ENCODE measurements around the gene ZC3H4. TPM values are rescaled to one million over a fixed set of nuclear protein-coding genes. Genes with fewer than 3 reads are reported as not detected.

ZC3H4 gene
- polyA plus RNA-seq, 1 donor: 27.4 TPM

DNA sequence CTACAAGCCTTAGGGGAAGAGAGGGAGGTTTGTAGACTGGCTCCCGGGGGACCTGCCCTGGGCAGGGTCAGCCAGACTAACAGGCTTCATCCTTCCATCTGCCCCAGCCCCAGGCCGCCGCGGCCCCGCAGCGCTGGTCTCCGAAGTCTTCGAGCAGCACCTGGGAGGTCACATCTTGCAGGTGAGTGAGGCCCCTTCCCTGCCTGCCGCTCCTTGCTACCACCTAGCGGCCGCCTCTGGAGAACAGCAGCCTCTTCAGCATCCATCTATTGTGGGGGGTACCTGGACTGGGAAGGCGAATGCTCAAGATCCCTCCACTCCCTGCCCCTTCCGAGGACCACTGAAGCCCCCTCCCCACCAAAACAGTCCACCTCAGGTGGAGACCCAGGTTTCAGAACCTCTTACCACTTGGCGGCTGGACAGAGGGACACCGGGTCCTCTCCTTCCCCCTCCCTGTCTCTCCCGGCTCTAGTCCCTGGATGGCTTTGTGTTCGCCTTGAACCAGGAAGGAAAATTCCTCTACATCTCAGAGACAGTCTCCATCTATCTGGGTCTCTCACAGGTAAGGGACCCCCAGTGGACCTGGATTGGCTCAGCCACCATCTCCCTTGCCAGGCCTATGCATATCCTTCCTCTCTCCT, 81.3 kb downstream of the ZC3H4 start:
- H3K27ac ChIP-seq (ENCODE audit: low read length): no peak overlapping the region
- H3K36me3 ChIP-seq (ENCODE audit: control insufficient read depth, insufficient read depth, low read length): no peaks in the 10 kb centered on the region
- no peaks in the 10 kb centered on the region for H3K9me3 ChIP-seq (ENCODE audit: control insufficient read depth, low read depth, low read length)
- H3K4me1 ChIP-seq (ENCODE audit: control insufficient read depth, insufficient read depth, low read length): peaks cover 11% of the 10 kb centered on the region
- no CpG with 5 or more reads among the region's 17 CpGs for WGBS (ENCODE audit: insufficient coverage, low lambda C conversion rate)
- DNase-seq: peak; percentile 26 to 37
- H3K4me3 ChIP-seq (ENCODE audit: low read length): no peak overlapping the region
- H3K27me3 ChIP-seq (ENCODE audit: control insufficient read depth, insufficient read depth, low read length): peaks cover 30% of the 10 kb centered on the region

GRCh38 chr19:47028195-47028601, 85.4 kb downstream of the ZC3H4 start:
- no peak for DNase-seq
- H3K4me1 ChIP-seq (ENCODE audit: control insufficient read depth, insufficient read depth, low read length): peaks cover 1% of the 10 kb centered on the region
- H3K4me3 ChIP-seq (ENCODE audit: low read length): no peak overlapping the region
- no peak overlapping the region for H3K27ac ChIP-seq (ENCODE audit: low read length)
- WGBS (ENCODE audit: insufficient coverage, low lambda C conversion rate): no CpG with 5 or more reads among the region's 14 CpGs
- no peaks in the 10 kb centered on the region for H3K36me3 ChIP-seq (ENCODE audit: control insufficient read depth, insufficient read depth, low read length)
- peaks cover 3% of the 10 kb centered on the region for H3K9me3 ChIP-seq (ENCODE audit: control insufficient read depth, low read depth, low read length)
- peaks cover 60% of the 10 kb centered on the region for H3K27me3 ChIP-seq (ENCODE audit: control insufficient read depth, insufficient read depth, low read length)

- no peak for DNase-seq
- Histone ChIP-seq H3K4me3 (ENCODE audit: low read length) (no peak overlapping the region), H3K27me3 (ENCODE audit: control insufficient read depth, insufficient read depth, low read length) (peaks cover 66% of the 10 kb centered on the region), H3K36me3 (ENCODE audit: control insufficient read depth, insufficient read depth, low read length) (no peaks in the 10 kb centered on the region), H3K9me3 (ENCODE audit: control insufficient read depth, low read depth, low read length) (peaks cover 3% of the 10 kb centered on the region), H3K4me1 (ENCODE audit: control insufficient read depth, insufficient read depth, low read length) (peaks cover 3% of the 10 kb centered on the region), H3K27ac (ENCODE audit: low read length) (no peak overlapping the region)
- no CpG with 5 or more reads among the region's 12 CpGs for WGBS (ENCODE audit: insufficient coverage, low lambda C conversion rate)
Observed at GRCh38 chr19:47027586-47028088, 85.9 kb downstream of the ZC3H4 start.

- peaks cover 3% of the 10 kb centered on the region for H3K4me1 ChIP-seq (ENCODE audit: control insufficient read depth, insufficient read depth, low read length)
- H3K27me3 ChIP-seq (ENCODE audit: control insufficient read depth, insufficient read depth, low read length): peaks cover 71% of the 10 kb centered on the region
- H3K9me3 ChIP-seq (ENCODE audit: control insufficient read depth, low read depth, low read length): peaks cover 3% of the 10 kb centered on the region
- H3K4me3 ChIP-seq (ENCODE audit: low read length): no peak overlapping the region
- no peak overlapping the region for H3K27ac ChIP-seq (ENCODE audit: low read length)
- WGBS (ENCODE audit: insufficient coverage, low lambda C conversion rate): 100% methylated on average over 1 of the region's 8 CpGs
- no peak for DNase-seq
- no peaks in the 10 kb centered on the region for H3K36me3 ChIP-seq (ENCODE audit: control insufficient read depth, insufficient read depth, low read length)
Observed at GRCh38 chr19:47026889-47027288, 86.7 kb downstream of the ZC3H4 start.

GRCh38 chr19:47026156-47026555, 87.4 kb downstream of the ZC3H4 start:
- no peak overlapping the region for H3K4me3 ChIP-seq (ENCODE audit: low read length)
- H3K27me3 ChIP-seq (ENCODE audit: control insufficient read depth, insufficient read depth, low read length): peaks cover 75% of the 10 kb centered on the region
- H3K27ac ChIP-seq (ENCODE audit: low read length): no peak overlapping the region
- peaks cover 3% of the 10 kb centered on the region for H3K9me3 ChIP-seq (ENCODE audit: control insufficient read depth, low read depth, low read length)
- H3K36me3 ChIP-seq (ENCODE audit: control insufficient read depth, insufficient read depth, low read length): no peaks in the 10 kb centered on the region
- no CpG with 5 or more reads among the region's 2 CpGs for WGBS (ENCODE audit: insufficient coverage, low lambda C conversion rate)
- H3K4me1 ChIP-seq (ENCODE audit: control insufficient read depth, insufficient read depth, low read length): peaks cover 5% of the 10 kb centered on the region
- no peak for DNase-seq

DNA sequence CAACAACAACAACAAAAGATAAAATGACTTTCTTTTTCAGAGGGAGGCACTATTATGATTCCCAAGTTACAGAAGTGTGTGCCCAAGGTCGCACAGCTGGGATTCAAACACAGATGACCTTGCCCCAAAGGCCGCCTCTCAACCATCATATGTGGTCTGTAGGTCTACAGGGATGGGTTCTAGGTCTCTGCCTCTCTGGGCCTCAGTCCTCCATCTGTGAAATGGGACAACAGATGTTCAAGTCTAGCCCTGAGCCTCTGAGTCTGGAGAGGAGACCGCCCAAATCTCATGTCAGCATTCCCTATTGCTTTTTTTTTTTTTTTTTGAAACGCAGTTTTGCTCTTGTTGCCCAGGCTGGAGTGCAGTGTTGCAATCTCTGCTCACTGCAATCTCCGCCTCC, 89.1 kb downstream of the ZC3H4 start:
- no CpG with 5 or more reads among the region's 5 CpGs for WGBS (ENCODE audit: insufficient coverage, low lambda C conversion rate)
- Histone ChIP-seq H3K27ac (ENCODE audit: low read length) (no peak overlapping the region), H3K4me1 (ENCODE audit: control insufficient read depth, insufficient read depth, low read length) (peaks cover 14% of the 10 kb centered on the region), H3K36me3 (ENCODE audit: control insufficient read depth, insufficient read depth, low read length) (no peaks in the 10 kb centered on the region), H3K27me3 (ENCODE audit: control insufficient read depth, insufficient read depth, low read length) (peaks cover 80% of the 10 kb centered on the region), H3K4me3 (ENCODE audit: low read length) (no peak overlapping the region), H3K9me3 (ENCODE audit: control insufficient read depth, low read depth, low read length) (peaks cover 11% of the 10 kb centered on the region)
- DNase-seq: no peak

DNA sequence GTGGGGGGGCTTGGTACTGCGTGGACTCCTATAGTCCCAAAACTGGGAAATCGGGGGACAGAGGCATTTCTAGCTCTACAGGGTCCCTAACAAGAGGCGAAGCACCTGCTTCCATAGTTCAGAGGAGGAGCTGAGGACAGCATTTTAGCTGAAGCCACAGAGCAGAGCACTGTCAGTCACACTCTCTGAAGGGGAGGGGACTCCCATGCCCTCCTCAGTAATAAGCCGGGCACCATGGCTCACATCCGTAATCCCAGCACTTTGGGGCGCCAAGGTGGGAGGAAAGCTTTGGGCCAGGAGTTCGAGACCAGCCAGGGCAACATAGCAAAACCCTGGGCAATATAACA, 90.2 kb downstream of the ZC3H4 start:
- Histone ChIP-seq H3K9me3 (ENCODE audit: control insufficient read depth, low read depth, low read length) (peaks cover 11% of the 10 kb centered on the region), H3K4me1 (ENCODE audit: control insufficient read depth, insufficient read depth, low read length) (peaks cover 14% of the 10 kb centered on the region), H3K36me3 (ENCODE audit: control insufficient read depth, insufficient read depth, low read length) (no peaks in the 10 kb centered on the region), H3K27ac (ENCODE audit: low read length) (no peak overlapping the region), H3K27me3 (ENCODE audit: control insufficient read depth, insufficient read depth, low read length) (peaks cover 83% of the 10 kb centered on the region), H3K4me3 (ENCODE audit: low read length) (no peak overlapping the region)
- DNase-seq: no peak
- WGBS (ENCODE audit: insufficient coverage, low lambda C conversion rate): no CpG with 5 or more reads among the region's 7 CpGs

GRCh38 chr19:47022541-47023447, 90.8 kb downstream of the ZC3H4 start:
- peaks cover 14% of the 10 kb centered on the region for H3K4me1 ChIP-seq (ENCODE audit: control insufficient read depth, insufficient read depth, low read length)
- H3K36me3 ChIP-seq (ENCODE audit: control insufficient read depth, insufficient read depth, low read length): no peaks in the 10 kb centered on the region
- peaks cover 11% of the 10 kb centered on the region for H3K9me3 ChIP-seq (ENCODE audit: control insufficient read depth, low read depth, low read length)
- WGBS (ENCODE audit: insufficient coverage, low lambda C conversion rate): 15% methylated on average over 4 of the region's 33 CpGs
- peaks cover 82% of the 10 kb centered on the region for H3K27me3 ChIP-seq (ENCODE audit: control insufficient read depth, insufficient read depth, low read length)
- DNase-seq: no peak
- no peak overlapping the region for H3K4me3 ChIP-seq (ENCODE audit: low read length)
- no peak overlapping the region for H3K27ac ChIP-seq (ENCODE audit: low read length)

- Histone ChIP-seq H3K9me3 (ENCODE audit: control insufficient read depth, low read depth, low read length) (peaks cover 10% of the 10 kb centered on the region), H3K4me1 (ENCODE audit: control insufficient read depth, insufficient read depth, low read length) (peaks cover 14% of the 10 kb centered on the region), H3K36me3 (ENCODE audit: control insufficient read depth, insufficient read depth, low read length) (no peaks in the 10 kb centered on the region), H3K4me3 (ENCODE audit: low read length) (no peak overlapping the region), H3K27ac (ENCODE audit: low read length) (no peak overlapping the region), H3K27me3 (ENCODE audit: control insufficient read depth, insufficient read depth, low read length) (peaks cover 79% of the 10 kb centered on the region)
- WGBS (ENCODE audit: insufficient coverage, low lambda C conversion rate): no CpG with 5 or more reads among the region's 14 CpGs
- no peak for DNase-seq
Observed at GRCh38 chr19:47022140-47022536, 91.4 kb downstream of the ZC3H4 start.

DNA sequence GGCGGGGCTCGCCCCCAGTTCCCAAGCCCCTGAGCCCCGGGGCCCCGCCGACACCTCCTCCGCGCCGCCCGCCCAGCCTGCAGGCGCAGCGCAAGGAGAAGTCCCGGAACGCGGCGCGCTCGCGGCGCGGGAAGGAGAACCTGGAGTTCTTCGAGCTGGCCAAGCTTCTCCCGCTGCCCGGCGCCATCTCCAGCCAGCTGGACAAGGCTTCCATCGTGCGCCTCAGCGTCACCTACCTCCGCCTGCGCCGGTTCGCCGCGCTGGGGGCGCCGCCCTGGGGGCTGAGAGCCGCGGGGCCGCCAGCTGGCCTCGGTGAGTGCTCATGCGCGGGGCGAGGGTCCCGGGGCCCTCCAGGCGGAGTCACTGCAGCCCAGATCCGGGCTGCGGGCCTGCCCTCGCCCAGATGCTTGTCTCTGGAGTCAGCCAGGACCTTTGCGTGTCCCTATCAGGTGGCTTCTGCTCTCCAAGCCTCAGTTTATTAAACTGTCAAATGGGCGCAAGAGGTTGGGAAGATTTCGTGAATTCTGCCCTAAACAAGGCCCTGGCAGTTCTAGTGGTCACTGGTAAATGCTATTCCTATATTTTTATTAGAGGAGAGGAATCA, 91.9 kb downstream of the ZC3H4 start:
- H3K4me1 ChIP-seq (ENCODE audit: control insufficient read depth, insufficient read depth, low read length): peaks cover 14% of the 10 kb centered on the region
- H3K27ac ChIP-seq (ENCODE audit: low read length): no peak overlapping the region
- H3K27me3 ChIP-seq (ENCODE audit: control insufficient read depth, insufficient read depth, low read length): peaks cover 74% of the 10 kb centered on the region
- H3K9me3 ChIP-seq (ENCODE audit: control insufficient read depth, low read depth, low read length): peaks cover 7% of the 10 kb centered on the region
- no peaks in the 10 kb centered on the region for H3K36me3 ChIP-seq (ENCODE audit: control insufficient read depth, insufficient read depth, low read length)
- no peak overlapping the region for H3K4me3 ChIP-seq (ENCODE audit: low read length)
- no peak for DNase-seq
- WGBS (ENCODE audit: insufficient coverage, low lambda C conversion rate): no CpG with 5 or more reads among the region's 50 CpGs
